GM11168 (cell line): ENCODE measurements around the gene VPS16.
"Not testable (repeated sequence)": the region's sequence is repeated elsewhere in the genome, so short reads cannot be mapped to it uniquely, and the experiment has no call there.

Experiments
- in situ Hi-C: fragments of 300-500 bp; cut with MboI; formaldehyde crosslinking; loops from one replicate; pipeline ENCODE4 v1.12.0; 2022; ENCODE audit warnings: low sequenced_read_pairs; ENCODE audit not compliant: unreplicated experiment

Gene VPS16

DNA sequence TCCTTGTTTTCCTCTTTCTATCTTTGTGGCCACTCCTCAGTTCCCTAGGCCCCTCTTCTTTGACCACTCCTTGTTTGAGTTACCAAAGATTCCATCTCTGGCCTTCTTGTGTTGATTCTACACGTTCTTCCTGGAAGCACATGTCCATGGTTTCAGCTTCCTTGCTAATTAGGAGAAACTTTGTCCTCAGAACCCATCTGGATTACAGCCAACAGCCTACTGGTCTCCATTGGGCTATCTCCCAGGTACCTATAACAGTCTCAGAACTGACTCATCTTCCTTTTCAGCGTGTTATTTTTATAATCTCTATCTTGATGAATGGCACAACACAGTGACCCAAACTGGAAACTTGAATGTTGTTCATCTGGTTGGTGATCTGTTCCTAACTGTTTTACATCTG lies 50.2 kb downstream of the VPS16 start:
- in situ Hi-C loops, result no loop called here

DNA sequence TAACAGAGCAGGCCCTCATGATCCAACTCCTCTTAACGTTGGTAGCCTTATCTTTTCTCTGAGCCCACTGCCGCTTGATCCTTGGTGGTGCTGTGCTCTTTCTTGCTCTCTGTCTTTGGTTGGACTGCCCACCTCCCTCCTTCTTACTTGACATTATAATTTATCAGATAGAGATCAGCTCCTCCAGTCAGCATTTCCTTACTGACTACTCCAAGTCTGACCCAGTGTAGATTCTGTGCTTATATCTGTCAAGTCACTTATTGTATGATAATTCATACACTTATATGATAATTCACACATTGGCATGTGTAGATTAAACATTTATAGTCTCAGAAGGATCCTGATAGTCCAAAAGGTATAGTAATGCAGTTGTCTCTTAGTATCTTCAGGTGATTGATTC lies 50.8 kb downstream of the VPS16 start:
- in situ Hi-C loops, result no loop called here

GRCh38 chr20:2892376-2892775 lies 51.8 kb downstream of the VPS16 start:
- in situ Hi-C loops, result no loop called here

GRCh38 chr20:2894221-2894620 lies 53.7 kb downstream of the VPS16 start:
- in situ Hi-C loops, result no loop called here

GRCh38 chr20:2895154-2895553 lies 54.6 kb downstream of the VPS16 start:
- in situ Hi-C loops, result not testable (repeated sequence)

DNA sequence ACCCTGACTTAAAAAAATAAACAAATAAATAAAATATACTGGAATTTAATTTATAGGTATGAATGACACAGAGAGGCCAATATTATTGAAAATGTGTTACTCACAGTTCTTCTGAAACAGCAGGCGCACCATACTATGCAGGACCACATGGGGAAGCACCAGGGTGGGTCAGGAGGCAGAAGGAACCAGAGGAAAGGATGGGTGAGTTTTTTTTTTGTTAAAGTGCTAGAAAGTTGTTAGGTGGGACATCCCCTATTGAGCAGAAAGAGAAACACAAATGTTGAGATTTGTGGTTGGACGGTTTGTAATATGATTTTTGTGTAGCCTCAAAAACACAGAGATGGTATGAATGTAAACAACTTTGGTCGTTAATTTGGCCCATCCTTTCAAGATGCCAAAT lies 58.7 kb downstream of the VPS16 start:
- in situ Hi-C loops, result no loop called here

DNA sequence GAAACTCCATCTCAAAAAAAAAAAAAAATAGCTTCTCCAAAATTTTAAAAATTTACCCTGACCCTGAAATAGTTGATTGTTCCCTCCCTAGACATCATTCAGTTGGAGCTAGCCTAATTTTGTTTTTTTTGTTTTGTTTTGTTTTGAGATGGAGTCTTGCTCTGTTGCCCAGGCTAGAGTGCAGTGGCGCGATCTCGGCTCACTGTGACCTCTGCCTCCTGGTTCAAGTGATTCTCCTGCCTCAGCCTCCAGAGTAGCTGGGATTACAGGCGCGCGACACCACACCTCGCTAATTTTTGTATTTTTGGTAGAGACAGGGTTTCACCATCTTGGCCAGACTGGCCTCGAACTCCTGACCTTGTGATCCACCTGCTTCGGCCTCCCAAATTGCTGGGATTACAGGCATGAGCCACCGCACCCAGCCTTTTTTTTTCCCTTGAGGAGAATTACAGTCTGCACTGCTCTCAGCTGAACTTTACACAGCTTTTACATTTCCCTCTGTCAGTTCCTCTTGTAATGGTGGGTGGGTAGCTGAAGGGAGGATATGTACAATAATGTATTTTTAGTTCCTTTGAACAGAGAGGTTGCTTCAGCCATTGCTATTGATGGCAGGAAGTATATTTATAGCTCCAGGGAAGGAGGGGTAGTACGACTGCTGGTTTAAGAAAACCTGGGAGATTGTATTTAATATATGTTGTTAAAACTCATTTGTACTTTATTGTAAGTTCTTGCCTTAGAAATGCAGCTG lies 60.5 kb downstream of the VPS16 start:
- in situ Hi-C loops, result no loop called here

DNA sequence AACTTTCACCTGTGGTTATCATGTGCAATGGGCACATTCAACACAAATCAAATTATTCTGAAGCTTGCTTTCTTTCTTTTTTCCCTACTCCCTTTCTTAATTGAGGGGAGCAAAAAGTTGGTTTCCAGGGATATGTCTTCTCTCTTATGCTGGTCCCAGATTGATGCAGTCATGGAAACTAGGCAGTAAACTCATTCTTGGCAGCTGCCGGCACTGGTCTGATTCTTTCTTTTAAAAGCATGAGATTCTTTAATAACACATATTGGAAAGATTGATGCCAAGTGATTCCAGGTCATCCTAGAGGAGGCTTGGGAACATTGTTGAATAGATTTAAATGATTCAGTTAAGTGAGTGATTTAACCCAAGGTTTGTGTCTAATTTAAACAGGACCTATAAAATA lies 61.7 kb downstream of the VPS16 start:
- in situ Hi-C loops, result no loop called here

DNA sequence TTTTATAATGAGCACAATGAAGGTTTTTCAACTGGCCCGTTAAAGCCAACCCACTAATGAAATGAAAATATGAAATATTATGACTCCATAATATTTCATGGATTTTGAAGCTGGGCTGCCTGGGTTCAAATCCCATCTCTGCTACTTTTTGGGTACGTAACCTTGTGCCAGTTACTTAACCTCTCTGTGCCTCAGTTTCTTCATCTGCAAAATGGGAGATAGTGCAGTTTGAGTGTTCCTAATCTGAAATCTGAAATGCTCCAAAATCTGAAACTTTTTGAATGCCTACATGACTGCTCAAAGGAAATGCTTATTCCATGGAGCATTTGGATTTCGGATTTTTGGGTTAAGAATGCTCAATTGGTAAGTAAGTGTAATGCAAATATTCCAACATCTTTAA lies 62.3 kb downstream of the VPS16 start:
- in situ Hi-C loops, result no loop called here

DNA sequence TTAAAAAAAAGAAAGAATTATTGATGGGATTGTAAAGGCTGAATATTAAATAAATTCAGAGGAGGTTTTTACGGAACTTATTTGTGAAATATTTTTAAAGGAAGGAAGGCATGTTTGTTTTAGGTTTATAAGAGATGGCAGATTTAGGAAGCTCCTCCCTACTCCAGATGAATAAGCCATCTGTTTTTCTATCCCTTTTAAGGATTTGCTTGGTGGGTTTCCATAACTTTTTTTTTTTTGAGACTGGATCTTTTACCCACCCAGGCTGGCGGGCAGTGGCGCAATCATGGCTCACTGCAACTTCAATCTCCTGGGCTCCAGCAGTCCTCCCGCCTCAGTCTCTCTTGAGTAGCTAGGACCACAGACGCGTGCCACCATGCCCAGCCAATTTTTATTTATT lies 63.1 kb downstream of the VPS16 start:
- in situ Hi-C loops, result no loop called here

DNA sequence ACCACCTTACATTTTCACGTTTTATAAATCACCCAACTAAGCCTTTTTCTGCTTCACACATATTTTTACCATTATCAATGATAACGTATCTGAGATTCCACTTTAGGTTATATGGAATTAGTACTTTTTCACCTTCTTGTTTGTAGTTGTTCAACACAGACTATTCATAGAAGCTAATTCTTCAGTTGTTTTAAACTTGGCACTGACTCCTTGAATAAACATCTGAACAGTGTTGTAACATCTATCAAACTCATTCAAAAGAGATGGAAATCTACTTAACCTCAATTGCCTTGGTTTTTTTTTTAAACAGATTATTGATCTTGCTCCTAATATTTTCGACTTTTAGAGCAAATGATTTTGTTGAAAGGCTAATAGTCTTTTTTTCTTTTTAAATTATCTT lies 67.0 kb downstream of the VPS16 start:
- in situ Hi-C loops, result no loop called here

DNA sequence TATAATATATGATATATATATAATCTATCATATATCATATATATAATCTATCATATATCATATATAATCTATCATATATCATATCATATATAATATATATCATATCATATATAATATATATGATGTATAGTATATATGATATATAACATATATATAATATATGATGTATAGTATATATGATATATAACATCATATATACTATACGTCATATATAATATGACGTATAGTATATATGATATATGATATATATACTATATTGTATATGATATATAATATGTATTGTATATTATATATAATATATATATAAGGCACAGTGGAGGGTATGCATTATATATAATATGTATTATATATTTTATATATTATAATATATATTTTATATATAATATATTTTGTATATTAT lies 69.4 kb downstream of the VPS16 start:
- in situ Hi-C loops, result no loop called here

GRCh38 chr20:2911200-2911599 lies 70.7 kb downstream of the VPS16 start:
- in situ Hi-C loops, result no loop called here

- in situ Hi-C loops, result no loop called here
These were observed 73.6 kb downstream of the VPS16 start for GRCh38 chr20:2914160-2914559.
